Epithelial cell of proximal tubule (primary cell): ENCODE measurements around the gene CAGE1. TPM values are rescaled to one million over a fixed set of nuclear protein-coding genes. Genes with fewer than 3 reads are reported as not detected.

ENCODE experiments used
- DNase-seq: peaks from one replicate; pipeline ENCODE4 v3.0.0-alpha.2; 2011; ENCODE audit warnings: low read depth
- H3K4me3 ChIP-seq: 2 replicates; pipeline ENCODE4 v1.5.1; 2011; ENCODE audit warnings: low read depth, mild to moderate bottlenecking, low read length
- total RNA-seq: library from RNA; depleted of rRNA; stranded (reverse); fragments of >200 nt; gene quantifications from 2 replicates; pipeline ENCODE4 v1.2.3, GENCODE V29; 2015
- TF ChIP-seq, protein P1 (sequence below): conservative IDR thresholded peaks from 2 replicates; pipeline ENCODE4 v1.5.1; 2012; ENCODE audit warnings: low read depth, mild to moderate bottlenecking, low read length

The CAGE1 gene
- total RNA-seq, 1 donor from 2014 or later = not detected

DNA sequence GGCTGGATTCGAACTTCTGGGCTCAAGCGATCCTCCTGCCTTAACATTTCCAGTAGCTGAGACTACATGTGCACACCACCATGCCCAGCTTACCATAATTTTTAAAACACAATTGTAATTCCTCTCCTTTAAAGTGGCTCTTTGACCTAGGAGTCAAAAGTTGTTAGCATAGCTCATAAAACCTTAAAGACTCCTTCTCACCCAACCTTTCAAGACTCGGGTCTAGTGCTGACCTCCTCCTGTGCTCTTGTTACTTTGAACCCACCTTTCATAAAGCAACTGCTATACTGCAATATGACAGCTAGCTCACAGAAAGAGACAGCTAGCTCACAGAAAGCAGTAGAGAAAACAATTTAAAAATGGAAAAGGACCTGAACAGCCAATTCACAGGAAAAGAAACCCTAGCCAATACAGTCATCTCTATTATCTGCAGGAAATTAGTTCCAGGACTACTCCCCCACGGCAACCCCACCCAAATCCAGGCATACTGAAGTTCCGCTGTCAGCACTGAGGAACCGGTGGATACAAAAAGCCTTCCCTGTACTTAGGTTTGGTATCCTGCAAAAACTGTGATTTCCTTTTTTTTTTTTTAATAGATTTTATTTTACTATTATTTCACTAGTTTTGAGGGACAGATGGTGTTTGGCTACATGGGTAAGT, 96.8 kb downstream of the CAGE1 start:
- TF ChIP-seq, protein P1, sequence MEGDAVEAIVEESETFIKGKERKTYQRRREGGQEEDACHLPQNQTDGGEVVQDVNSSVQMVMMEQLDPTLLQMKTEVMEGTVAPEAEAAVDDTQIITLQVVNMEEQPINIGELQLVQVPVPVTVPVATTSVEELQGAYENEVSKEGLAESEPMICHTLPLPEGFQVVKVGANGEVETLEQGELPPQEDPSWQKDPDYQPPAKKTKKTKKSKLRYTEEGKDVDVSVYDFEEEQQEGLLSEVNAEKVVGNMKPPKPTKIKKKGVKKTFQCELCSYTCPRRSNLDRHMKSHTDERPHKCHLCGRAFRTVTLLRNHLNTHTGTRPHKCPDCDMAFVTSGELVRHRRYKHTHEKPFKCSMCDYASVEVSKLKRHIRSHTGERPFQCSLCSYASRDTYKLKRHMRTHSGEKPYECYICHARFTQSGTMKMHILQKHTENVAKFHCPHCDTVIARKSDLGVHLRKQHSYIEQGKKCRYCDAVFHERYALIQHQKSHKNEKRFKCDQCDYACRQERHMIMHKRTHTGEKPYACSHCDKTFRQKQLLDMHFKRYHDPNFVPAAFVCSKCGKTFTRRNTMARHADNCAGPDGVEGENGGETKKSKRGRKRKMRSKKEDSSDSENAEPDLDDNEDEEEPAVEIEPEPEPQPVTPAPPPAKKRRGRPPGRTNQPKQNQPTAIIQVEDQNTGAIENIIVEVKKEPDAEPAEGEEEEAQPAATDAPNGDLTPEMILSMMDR = no peak
- H3K4me3 ChIP-seq = no peak overlapping the region
- no peak for DNase-seq

DNA sequence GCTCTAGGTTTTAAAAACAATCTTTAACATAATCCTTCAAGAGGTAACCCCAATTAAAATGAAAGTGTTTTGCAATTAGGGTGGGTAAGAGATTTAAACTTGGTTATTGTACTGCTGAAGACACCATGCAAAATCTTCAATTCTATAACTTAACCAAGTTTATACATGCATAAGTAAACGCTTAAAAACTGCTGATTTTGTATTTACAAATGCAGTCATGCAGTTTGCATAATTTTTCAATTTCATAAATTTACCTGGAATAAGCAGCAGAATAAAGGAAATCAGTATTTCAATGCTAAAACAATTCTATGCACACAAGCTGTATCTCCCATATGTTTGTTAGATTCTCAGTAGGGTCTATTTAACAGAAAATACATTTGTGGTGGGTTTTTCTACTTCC, 99.5 kb downstream of the CAGE1 start:
- TF ChIP-seq, protein P1 = no peak
- no peak for DNase-seq
- H3K4me3 ChIP-seq = no peak overlapping the region

DNA sequence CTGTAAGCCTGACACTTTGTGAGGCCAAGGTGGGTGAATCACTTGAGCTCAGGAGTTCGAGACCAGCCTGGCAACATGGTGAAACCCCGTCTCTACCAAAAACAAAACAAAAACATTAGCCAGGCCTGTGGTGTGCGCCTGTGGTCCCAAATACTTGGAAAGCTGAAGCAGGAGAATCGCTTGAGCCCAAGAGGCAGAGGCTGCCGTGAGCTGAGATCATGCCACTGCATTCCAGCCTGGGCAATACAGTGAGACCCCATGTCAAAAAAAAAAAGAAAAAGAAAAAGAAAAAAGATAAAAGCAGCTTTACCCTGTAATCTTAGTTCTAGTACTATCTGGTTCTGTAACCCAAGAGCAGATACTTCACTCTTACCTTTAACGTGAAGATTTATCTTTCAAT, 104.1 kb downstream of the CAGE1 start:
- no peak overlapping the region for H3K4me3 ChIP-seq
- TF ChIP-seq, protein P1 = no peak
- no peak for DNase-seq

DNA sequence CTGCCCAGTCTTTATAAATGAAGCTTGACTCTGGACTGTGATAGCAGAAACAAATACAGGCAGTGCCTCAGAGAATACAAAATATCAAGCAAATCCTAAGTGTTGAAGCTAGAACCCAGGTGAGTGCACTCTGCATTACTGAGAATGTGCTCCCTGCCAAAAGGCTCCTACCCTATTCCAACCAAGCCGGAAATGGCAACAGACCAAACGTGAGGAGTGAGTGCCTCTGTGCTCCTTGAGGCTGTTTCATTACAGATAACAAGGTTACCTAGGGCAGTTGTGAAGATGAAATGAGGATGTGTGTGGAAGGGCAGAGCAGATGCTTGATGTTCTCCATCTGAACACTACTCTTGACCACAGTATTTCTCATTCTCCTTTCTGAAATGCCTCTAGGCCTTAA, 105.9 kb downstream of the CAGE1 start:
- no peak for DNase-seq
- TF ChIP-seq, protein P1 = no peak
- no peak overlapping the region for H3K4me3 ChIP-seq

DNA sequence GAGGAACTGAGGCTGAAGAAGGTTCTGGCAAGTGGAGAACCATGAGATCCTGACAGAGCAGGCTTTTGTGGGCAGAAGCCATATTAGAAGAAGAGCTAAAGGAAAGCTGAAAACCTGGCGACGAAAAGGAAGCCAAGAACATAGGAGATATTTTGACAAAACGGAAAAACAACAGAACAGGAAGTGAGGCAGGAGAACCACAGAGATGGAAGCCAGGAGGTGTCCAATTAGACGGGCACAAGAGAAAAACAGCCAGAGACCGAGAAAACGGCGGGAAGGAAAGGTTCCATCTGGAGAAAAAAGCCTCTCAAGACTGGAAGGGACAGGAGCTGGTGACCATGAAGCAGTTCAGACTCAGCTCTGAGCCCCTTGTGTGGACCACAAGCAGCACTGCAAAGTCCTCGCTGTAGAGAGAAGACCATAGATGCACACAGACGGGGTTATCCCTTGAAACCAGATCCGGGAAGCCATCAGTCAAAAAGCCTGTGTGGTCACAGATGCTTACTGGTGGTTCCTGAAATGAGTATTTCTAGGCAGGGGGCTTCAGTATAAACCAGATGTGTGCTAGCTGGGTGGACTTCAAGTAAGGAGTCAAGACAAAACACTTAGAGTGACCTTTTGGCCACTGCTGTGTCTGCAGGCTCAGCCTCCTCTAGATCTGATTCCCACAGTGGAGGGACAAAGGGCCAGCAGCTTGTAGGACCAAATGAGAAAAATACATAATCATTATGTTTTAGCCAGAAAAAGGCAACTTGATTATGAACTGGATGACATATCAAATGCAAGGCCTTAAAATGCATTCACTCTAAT, 107.2 kb downstream of the CAGE1 start:
- TF ChIP-seq, protein P1 = no peak
- no peak for DNase-seq
- H3K4me3 ChIP-seq = no peak overlapping the region

Other genes starting within 250 kb of the CAGE1 start
- 41.9 and 64.7 TPM in 2 replicates for gene SSR1, start 76.5 kb downstream of the CAGE1 start, total RNA-seq
- gene RIOK1, start 66 bp upstream of the CAGE1 start, total RNA-seq = 9.5 and 20.8 TPM in 2 replicates
- gene DSP, start 151.9 kb upstream of the CAGE1 start, total RNA-seq = 47.4 and 80.1 TPM in 2 replicates
- gene SNRNP48, start 200.5 kb upstream of the CAGE1 start, total RNA-seq = 8.6 and 9.1 TPM in 2 replicates